Effector memory CD8-positive, alpha-beta T cell (primary cell): Measurements from ENCODE around the gene EPHA7.

Source experiments
- ATAC-seq: fragments of 150-1000 bp; cut with Tn5 transposase; replicated peaks from 2 replicates; pipeline ENCODE4 v1.10.0; 2021; ENCODE audit warnings: mild to moderate bottlenecking, moderate library complexity
- DNase-seq, 3 experiments: peaks; one replicate each; pipeline ENCODE4 v3.0.0; 2021
- H3K27ac Mint-ChIP-seq, 2 donors: one replicate each; pipeline ENCODE4 v1.8.0; 2022; ENCODE audit warnings: mild to moderate bottlenecking in 2 of 2, mixed read lengths in 2 of 2, moderate library complexity in 2 of 2
- H3K27me3 Mint-ChIP-seq, 2 donors: one replicate each; pipeline ENCODE4 v1.8.0; 2022; ENCODE audit warnings: mixed read lengths in 2 of 2
- H3K36me3 Mint-ChIP-seq: one replicate; pipeline ENCODE4 v1.8.0; 2022; ENCODE audit warnings: mild to moderate bottlenecking, moderate library complexity, mixed read lengths; ENCODE audit not compliant: insufficient read depth
- H3K4me1 Mint-ChIP-seq, 2 donors: one replicate each; pipeline ENCODE4 v1.8.0; 2022; ENCODE audit warnings: low read depth in 2 of 2, mixed read lengths in 2 of 2
- H3K4me3 Mint-ChIP-seq, 2 donors: one replicate each; pipeline ENCODE4 v1.8.0; 2022; ENCODE audit warnings: mild to moderate bottlenecking in 2 of 2, mixed read lengths in 2 of 2, moderate library complexity in 2 of 2
- H3K9me3 Mint-ChIP-seq, 2 donors: one replicate each; pipeline ENCODE4 v1.8.0; 2022; ENCODE audit warnings: mixed read lengths in 2 of 2

The EPHA7 gene

GRCh38 chr6:93242049-93242448 is 177.3 kb downstream of the EPHA7 start:
- H3K36me3 Mint-ChIP-seq: no peaks in the 10 kb centered on the region

GRCh38 chr6:93238632-93239031 is 180.7 kb downstream of the EPHA7 start:
- ATAC-seq: no peak
- no peak overlapping the region for H3K4me3 Mint-ChIP-seq
- no peaks in the 10 kb centered on the region for H3K4me1 Mint-ChIP-seq
- no peaks in the 10 kb centered on the region for H3K27me3 Mint-ChIP-seq
- H3K27ac Mint-ChIP-seq: no peak overlapping the region
- H3K9me3 Mint-ChIP-seq: peaks cover 12 to 17% of the 10 kb centered on the region in 2 donors
- H3K36me3 Mint-ChIP-seq: no peaks in the 10 kb centered on the region
- DNase-seq: no peak

More at GRCh38 chr6:93242049-93242448, 177.3 kb downstream of the EPHA7 start:
- DNase-seq: no peak
- peaks cover 0 to 4% of the 10 kb centered on the region in 2 donors for H3K9me3 Mint-ChIP-seq
- H3K27ac Mint-ChIP-seq: no peak overlapping the region
- no peak overlapping the region for H3K4me3 Mint-ChIP-seq
- H3K4me1 Mint-ChIP-seq: no peaks in the 10 kb centered on the region
- no peak for ATAC-seq
- no peaks in the 10 kb centered on the region for H3K27me3 Mint-ChIP-seq

- peaks cover 12 to 17% of the 10 kb centered on the region in 2 donors for H3K9me3 Mint-ChIP-seq
- no peaks in the 10 kb centered on the region for H3K4me1 Mint-ChIP-seq
- no peak for ATAC-seq
- no peak overlapping the region for H3K27ac Mint-ChIP-seq
- H3K36me3 Mint-ChIP-seq: no peaks in the 10 kb centered on the region
- no peaks in the 10 kb centered on the region for H3K27me3 Mint-ChIP-seq
- no peak for DNase-seq
- no peak overlapping the region for H3K4me3 Mint-ChIP-seq
Observed at GRCh38 chr6:93235775-93236174, 183.6 kb downstream of the EPHA7 start.

DNA sequence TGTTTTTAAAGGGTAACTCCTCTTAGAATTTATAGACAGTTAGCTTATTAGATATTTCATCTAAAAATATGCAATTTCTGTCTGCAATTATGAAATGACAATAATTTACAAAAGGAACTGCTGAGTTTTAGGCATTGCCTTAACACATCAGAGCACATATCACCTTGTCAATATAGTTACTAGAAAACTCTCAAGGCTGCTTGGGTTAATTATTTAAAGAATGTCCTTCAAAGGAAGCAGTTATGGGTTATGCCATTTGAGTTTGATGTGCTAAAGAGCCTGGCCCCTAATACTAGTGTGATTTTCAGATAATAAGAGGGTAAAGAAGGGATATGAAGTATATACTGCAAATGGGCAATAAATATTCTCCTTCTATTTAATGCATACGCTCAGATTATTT is 192.5 kb downstream of the EPHA7 start:
- DNase-seq: no peak
- no peak overlapping the region for H3K27ac Mint-ChIP-seq

DNA sequence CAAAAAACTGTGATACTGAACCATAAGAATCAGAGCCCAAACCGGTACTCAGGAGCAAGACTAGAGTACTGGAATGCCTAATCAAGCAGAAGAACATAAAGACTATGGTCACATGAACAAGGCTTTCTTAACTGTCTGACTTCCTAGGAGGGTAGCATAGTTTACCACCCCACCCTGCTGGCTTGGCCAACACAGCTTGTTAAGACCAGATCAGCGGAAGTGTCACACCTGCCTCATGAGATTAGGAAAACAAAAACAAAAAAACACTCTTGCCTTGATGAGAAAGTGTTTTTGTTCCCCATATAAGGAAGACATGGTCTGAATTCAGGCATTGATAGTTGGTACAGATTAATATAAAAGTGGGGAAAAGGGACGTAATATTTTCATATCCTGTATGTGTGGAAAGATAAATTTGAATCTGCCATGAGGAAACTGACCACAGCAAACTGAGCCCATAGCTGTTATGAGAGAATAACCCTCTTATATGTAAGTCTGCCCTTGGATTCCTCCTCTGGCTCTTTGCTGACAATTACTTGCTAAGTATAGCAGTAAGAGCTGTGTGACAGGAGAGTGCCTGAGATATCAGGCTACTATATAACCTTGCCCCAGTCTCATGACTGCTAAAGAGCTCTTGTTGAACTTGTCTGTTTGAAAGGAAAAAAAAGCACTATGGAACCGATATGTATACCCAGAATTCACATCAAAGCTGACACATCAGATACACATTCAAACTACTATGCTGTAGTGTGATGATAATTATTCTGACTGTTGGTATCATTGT is 197.1 kb downstream of the EPHA7 start:
- Mint-ChIP-seq H3K36me3 (no peaks in the 10 kb centered on the region), H3K9me3 (peaks cover 14 to 15% of the 10 kb centered on the region in 2 donors), H3K4me1 (no peaks in the 10 kb centered on the region), H3K4me3 (no peak overlapping the region), H3K27ac (no peak overlapping the region), H3K27me3 (no peaks in the 10 kb centered on the region)
- ATAC-seq (no peak), DNase-seq (no peak)

More for the DNA sequence above, 192.5 kb downstream of the EPHA7 start:
- Mint-ChIP-seq H3K4me3 (no peak overlapping the region), H3K27me3 (no peaks in the 10 kb centered on the region), H3K36me3 (no peaks in the 10 kb centered on the region), H3K4me1 (no peaks in the 10 kb centered on the region), H3K9me3 (peaks cover 0 to 5% of the 10 kb centered on the region in 2 donors)
- no peak for ATAC-seq

DNA sequence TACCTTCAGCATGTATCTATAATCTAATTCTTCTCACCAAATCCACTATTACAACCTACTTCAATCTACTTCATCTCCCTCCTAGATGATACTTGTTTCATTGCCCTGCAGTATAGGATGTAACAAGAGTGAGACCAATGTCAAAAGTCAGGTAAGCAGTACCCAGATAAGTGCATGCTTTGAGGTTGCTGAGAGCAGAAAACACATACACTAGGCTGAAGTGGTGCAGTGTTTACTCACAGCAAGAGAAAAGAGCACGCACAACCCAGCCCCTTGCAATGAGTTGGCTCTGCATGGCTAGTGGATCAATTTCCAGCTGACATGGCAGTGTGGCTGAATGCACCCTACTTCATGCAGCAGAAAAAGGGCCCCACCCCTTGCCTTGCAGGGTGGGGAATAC is 199.9 kb downstream of the EPHA7 start:
- Mint-ChIP-seq H3K4me1 (no peaks in the 10 kb centered on the region), H3K4me3 (no peak overlapping the region), H3K9me3 (peaks cover 14 to 27% of the 10 kb centered on the region in 2 donors), H3K36me3 (no peaks in the 10 kb centered on the region), H3K27me3 (no peaks in the 10 kb centered on the region), H3K27ac (no peak overlapping the region)
- ATAC-seq (no peak), DNase-seq (no peak)

- ATAC-seq: no peak
- peaks cover 14 to 27% of the 10 kb centered on the region in 2 donors for H3K9me3 Mint-ChIP-seq
- no peak overlapping the region for H3K27ac Mint-ChIP-seq
- H3K36me3 Mint-ChIP-seq: no peaks in the 10 kb centered on the region
- no peak overlapping the region for H3K4me3 Mint-ChIP-seq
- no peaks in the 10 kb centered on the region for H3K27me3 Mint-ChIP-seq
- DNase-seq: no peak
- H3K4me1 Mint-ChIP-seq: no peaks in the 10 kb centered on the region
Observed at GRCh38 chr6:93218096-93218495, 201.3 kb downstream of the EPHA7 start.

DNA sequence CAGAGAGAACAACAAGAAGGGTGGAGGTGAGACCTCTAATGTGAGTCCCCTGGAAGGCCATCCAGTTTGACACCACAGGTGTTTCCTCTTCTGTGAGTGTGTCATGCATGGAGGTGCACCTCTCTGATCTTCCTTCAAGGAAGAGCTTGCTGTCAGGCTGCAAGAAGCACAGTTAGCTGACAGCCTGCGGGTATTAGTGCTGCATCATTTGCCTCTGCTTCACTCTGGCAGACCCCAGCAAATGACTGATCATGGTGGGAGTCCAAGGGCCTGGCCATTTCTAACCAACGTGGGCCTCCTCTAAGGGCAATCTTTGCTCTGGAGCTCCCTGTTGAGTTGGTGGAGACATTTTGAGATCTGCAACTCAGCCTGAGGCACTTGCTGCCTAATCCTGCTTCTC is 206.3 kb downstream of the EPHA7 start:
- Mint-ChIP-seq H3K4me1 (no peaks in the 10 kb centered on the region), H3K9me3 (peaks cover 6 to 27% of the 10 kb centered on the region in 2 donors), H3K36me3 (no peaks in the 10 kb centered on the region), H3K27ac (no peak overlapping the region), H3K27me3 (no peaks in the 10 kb centered on the region), H3K4me3 (no peak overlapping the region)
- DNase-seq (no peak), ATAC-seq (no peak)

DNA sequence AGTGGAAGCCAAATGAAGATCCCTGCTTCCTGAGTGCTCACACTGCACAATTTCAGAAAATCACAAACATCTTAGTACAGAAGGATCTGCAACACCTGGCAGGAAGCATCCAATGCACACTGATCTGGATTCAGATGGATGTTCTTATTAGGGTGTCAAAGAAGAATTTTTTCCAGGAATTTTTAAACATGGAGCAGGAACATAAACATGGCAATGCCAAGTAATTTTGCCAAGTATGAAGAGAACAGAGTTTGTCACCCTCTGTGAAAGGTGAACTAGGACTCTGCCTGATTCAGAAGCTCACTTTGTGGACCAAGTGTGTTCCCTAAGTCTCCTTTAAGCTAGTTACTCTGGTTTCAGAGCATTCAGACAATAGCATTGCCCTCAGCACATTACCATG is 208.5 kb downstream of the EPHA7 start:
- no peaks in the 10 kb centered on the region for H3K27me3 Mint-ChIP-seq
- H3K9me3 Mint-ChIP-seq: peaks cover 6 to 27% of the 10 kb centered on the region in 2 donors
- no peak overlapping the region for H3K4me3 Mint-ChIP-seq
- no peak for ATAC-seq
- H3K27ac Mint-ChIP-seq: no peak overlapping the region
- H3K4me1 Mint-ChIP-seq: no peaks in the 10 kb centered on the region
- peaks cover 4% of the 10 kb centered on the region for H3K36me3 Mint-ChIP-seq
- no peak for DNase-seq

GRCh38 chr6:93209358-93209757 is 210.0 kb downstream of the EPHA7 start:
- Mint-ChIP-seq H3K27me3 (no peaks in the 10 kb centered on the region), H3K9me3 (peaks cover 8 to 27% of the 10 kb centered on the region in 2 donors), H3K4me3 (no peak overlapping the region), H3K4me1 (no peaks in the 10 kb centered on the region), H3K27ac (no peak overlapping the region), H3K36me3 (peaks cover 4% of the 10 kb centered on the region)
- DNase-seq (no peak), ATAC-seq (no peak)

GRCh38 chr6:93196406-93196970 is 222.9 kb downstream of the EPHA7 start:
- DNase-seq (no peak), ATAC-seq (no peak)
- no peak overlapping the region for H3K4me3 Mint-ChIP-seq
- H3K27me3 Mint-ChIP-seq: no peaks in the 10 kb centered on the region
- H3K9me3 Mint-ChIP-seq: peaks cover 5 to 12% of the 10 kb centered on the region in 2 donors
- no peaks in the 10 kb centered on the region for H3K36me3 Mint-ChIP-seq
- H3K27ac Mint-ChIP-seq: no peak overlapping the region
- no peaks in the 10 kb centered on the region for H3K4me1 Mint-ChIP-seq

DNA sequence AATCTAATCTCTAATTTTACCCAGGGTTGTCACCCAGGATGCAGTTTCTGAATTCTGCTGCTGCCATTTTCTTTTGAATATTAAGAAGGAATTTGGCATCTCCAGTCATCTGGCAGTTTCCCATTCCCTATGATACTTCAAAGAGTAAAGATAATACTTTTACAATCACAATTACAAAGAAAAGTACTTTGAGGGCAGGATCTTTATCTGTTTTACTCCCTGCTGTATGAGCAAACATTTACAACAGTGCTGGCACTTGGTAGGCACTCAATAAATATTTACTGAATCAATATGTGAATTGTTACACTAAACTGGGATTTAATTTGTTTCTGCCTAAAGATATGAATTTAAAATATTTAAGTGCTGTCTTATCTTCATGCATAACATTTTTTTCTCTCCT is 224.9 kb downstream of the EPHA7 start:
- DNase-seq: no peak
- Mint-ChIP-seq H3K9me3 (peaks cover 6 to 12% of the 10 kb centered on the region in 2 donors), H3K4me1 (no peaks in the 10 kb centered on the region), H3K27me3 (no peaks in the 10 kb centered on the region), H3K4me3 (no peak overlapping the region), H3K27ac (no peak overlapping the region), H3K36me3 (no peaks in the 10 kb centered on the region)
- ATAC-seq: no peak

DNA sequence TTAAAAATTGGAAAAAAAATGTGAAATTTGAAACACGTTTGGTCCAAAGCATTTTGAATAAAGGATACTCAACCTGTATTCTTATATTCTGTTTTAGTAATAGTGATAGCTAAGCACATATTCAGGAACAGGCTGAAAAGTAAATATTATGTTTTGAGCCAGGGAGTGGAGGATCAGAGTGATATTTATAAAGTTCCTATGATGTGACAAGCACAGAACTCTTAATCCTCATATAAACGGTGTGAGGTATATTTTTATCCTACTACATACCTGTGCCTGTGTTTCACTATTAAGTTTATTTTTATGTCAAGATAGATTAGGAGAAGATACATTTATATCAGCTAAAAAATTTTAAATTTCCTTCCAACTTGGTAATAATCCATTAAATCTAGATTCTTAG is 225.5 kb downstream of the EPHA7 start:
- Mint-ChIP-seq H3K36me3 (no peaks in the 10 kb centered on the region), H3K27ac (no peak overlapping the region), H3K4me1 (no peaks in the 10 kb centered on the region), H3K9me3 (peaks cover 7 to 12% of the 10 kb centered on the region in 2 donors), H3K27me3 (no peaks in the 10 kb centered on the region), H3K4me3 (no peak overlapping the region)
- DNase-seq (no peak), ATAC-seq (no peak)
